Spleen (tissue), 7 donors: ENCODE measurements around the gene GRIK1.
"Not testable (repeated sequence)": the region's sequence is repeated elsewhere in the genome, so short reads cannot be mapped to it uniquely, and the experiment has no call there.

Source experiments
- CTCF ChIP-seq, 11 experiments: fragments of 200-600 bp in 7 of 11; fragments of 450-650 bp in 4 of 11; sonication (generic) in 4 of 11; IDR thresholded peaks in 8 of 11; conservative IDR thresholded peaks in 3 of 11; 1 replicate in 7 of 11; 2 replicates in 4 of 11; pipeline versions ENCODE4 v1.4.0 to v1.8.0; 2016 to 2021; ENCODE audit warnings: antibody characterized with exemption in 11 of 11, inconsistent platforms in 4 of 11, mild to moderate bottlenecking in 1 of 11
- POLR2A ChIP-seq, 3 donors: fragments of 450-650 bp; IDR thresholded peaks; one replicate each; pipeline ENCODE4 v1.5.1; 2017; ENCODE audit warnings: antibody characterized with exemption in 3 of 3, mild to moderate bottlenecking in 1 of 3
- POLR2AphosphoS5 ChIP-seq, 3 donors: sonication (generic); formaldehyde crosslinking; IDR thresholded peaks; one replicate each; pipeline ENCODE4 v1.5.1; 2017; ENCODE audit warnings: antibody characterized with exemption in 3 of 3
- donor health status: DM: no; HTN: no; CAD: no; lungs with moderate emphysema.
- donor health status: DM: no; HTN: no; CAD: no.
- donor health status: DM: no; HTN: no; CAD: no.

DNA sequence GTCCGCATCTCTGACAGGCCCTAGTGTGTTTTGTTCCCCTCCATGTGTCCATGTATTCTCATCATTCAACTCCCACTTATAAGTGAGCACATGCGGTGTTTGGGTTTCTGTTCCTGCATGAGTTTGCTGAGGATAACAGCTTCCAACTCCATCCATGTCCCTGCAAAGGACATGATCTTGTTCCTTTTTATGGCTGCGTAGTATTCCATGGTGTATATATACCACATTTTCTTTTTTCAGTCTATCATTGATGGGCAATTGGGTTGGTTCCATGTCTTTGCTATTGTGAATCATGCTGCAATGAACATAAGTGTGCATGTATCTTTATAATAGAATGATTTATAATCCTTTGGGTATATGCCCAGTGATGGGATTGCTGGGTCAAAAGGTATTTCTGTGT is 334.6 kb downstream of the GRIK1 start:
- TF ChIP-seq POLR2A (IDR thresholded peaks at IDR 0.05); CTCF (IDR thresholded peaks at IDR 0.05 in 8 of 11, conservative IDR thresholded peaks at IDR 0.05 in 3 of 11); POLR2AphosphoS5 (IDR thresholded peaks at IDR 0.05): not testable (repeated sequence)
